ENCODE results near the gene MED9.
"Not testable (repeated sequence)": the region's sequence is repeated elsewhere in the genome, so short reads cannot be mapped to it uniquely, and the experiment has no call there.

MED9 gene

GRCh38 chr17:17476865-17477467, at the start of gene MED9:
TSS of gene MED9 (plus strand) at chr17:17477000. CDS start at chr17:17477042, 42 bp downstream.
- DNase-seq (ENCODE audit: low read depth in 2 of 2) = peak; percentile 92

- no peak for DNase-seq (ENCODE audit: low read depth in 2 of 2)
Measured at GRCh38 chr17:17429222-17429621, 47.6 kb upstream of the MED9 start.

- DNase-seq (ENCODE audit: low read depth in 2 of 2) = not testable (repeated sequence)
Measured at GRCh38 chr17:17430924-17431323, 45.9 kb upstream of the MED9 start.

- DNase-seq (ENCODE audit: low read depth in 2 of 2) = no peak
Measured at GRCh38 chr17:17431605-17432004, 45.2 kb upstream of the MED9 start.

GRCh38 chr17:17433000-17433703, 43.6 kb upstream of the MED9 start:
- no peak for DNase-seq (ENCODE audit: low read depth in 2 of 2)

GRCh38 chr17:17434477-17434876, 42.3 kb upstream of the MED9 start:
- no peak for DNase-seq (ENCODE audit: low read depth in 2 of 2)

- no peak for DNase-seq (ENCODE audit: low read depth in 2 of 2)
Measured at GRCh38 chr17:17435323-17435722, 41.5 kb upstream of the MED9 start.

GRCh38 chr17:17437461-17437860, 39.3 kb upstream of the MED9 start:
- no peak for DNase-seq (ENCODE audit: low read depth in 2 of 2)

GRCh38 chr17:17437893-17438292, 38.9 kb upstream of the MED9 start:
- no peak for DNase-seq (ENCODE audit: low read depth in 2 of 2)

- DNase-seq (ENCODE audit: low read depth in 2 of 2) = peak; percentile 36 to 52
Measured at GRCh38 chr17:17440010-17440843, 36.6 kb upstream of the MED9 start.

- DNase-seq (ENCODE audit: low read depth in 2 of 2) = no peak
Measured at GRCh38 chr17:17440938-17441675, 35.7 kb upstream of the MED9 start.

- no peak for DNase-seq (ENCODE audit: low read depth in 2 of 2)
Measured at GRCh38 chr17:17443173-17443572, 33.6 kb upstream of the MED9 start.

- DNase-seq (ENCODE audit: low read depth in 2 of 2) = no peak
Measured at GRCh38 chr17:17445296-17445924, 31.4 kb upstream of the MED9 start.

- no peak for DNase-seq (ENCODE audit: low read depth in 2 of 2)
Measured at GRCh38 chr17:17445925-17446665, 30.7 kb upstream of the MED9 start.

GRCh38 chr17:17446666-17447155, 30.1 kb upstream of the MED9 start:
- no peak for DNase-seq (ENCODE audit: low read depth in 2 of 2)

GRCh38 chr17:17447264-17447663, 29.5 kb upstream of the MED9 start:
- no peak for DNase-seq (ENCODE audit: low read depth in 2 of 2)

GRCh38 chr17:17448076-17448475, 28.7 kb upstream of the MED9 start:
- DNase-seq (ENCODE audit: low read depth in 2 of 2) = no peak

GRCh38 chr17:17448723-17449122, 28.1 kb upstream of the MED9 start:
- DNase-seq (ENCODE audit: low read depth in 2 of 2) = no peak

- no peak for DNase-seq (ENCODE audit: low read depth in 2 of 2)
Measured at GRCh38 chr17:17453088-17453487, 23.7 kb upstream of the MED9 start.

- DNase-seq (ENCODE audit: low read depth in 2 of 2) = no peak
Measured at GRCh38 chr17:17454276-17454675, 22.5 kb upstream of the MED9 start.

- DNase-seq (ENCODE audit: low read depth in 2 of 2) = not testable (repeated sequence)
Measured at GRCh38 chr17:17454700-17455099, 22.1 kb upstream of the MED9 start.

All from stimulated activated CD8-positive, alpha-beta memory T cell treated with anti-CD3 and anti-CD28 coated beads, Interleukin-7, amount 100 ng/mL, for 4 hours (primary cell).